HK-2 (cell line): Measurements from ENCODE around the gene CEP170B.
"Not testable (repeated sequence)": the region's sequence is repeated elsewhere in the genome, so short reads cannot be mapped to it uniquely, and the experiment has no call there.

ENCODE experiments used
- DNase-seq: peaks from one replicate; pipeline ENCODE4 v3.0.0-alpha.2; 2018; ENCODE audit not compliant: unreplicated experiment

Gene CEP170B

GRCh38 chr14:104844306-104845032, 20.6 kb upstream of the CEP170B start:
- no peak for DNase-seq

- DNase-seq, result no peak
These were observed 19.9 kb upstream of the CEP170B start for GRCh38 chr14:104845033-104845666.

- no peak for DNase-seq
These were observed 19.1 kb upstream of the CEP170B start for GRCh38 chr14:104845834-104846441.

- DNase-seq, result no peak
These were observed 12.8 kb upstream of the CEP170B start for GRCh38 chr14:104852280-104852663.

GRCh38 chr14:104855532-104856090, 9.5 kb upstream of the CEP170B start:
- DNase-seq, result no peak

GRCh38 chr14:104856157-104856868, 8.8 kb upstream of the CEP170B start:
- no peak for DNase-seq

GRCh38 chr14:104856869-104857860, 7.9 kb upstream of the CEP170B start:
- DNase-seq, result no peak

- not testable (repeated sequence) for DNase-seq
These were observed 7.1 kb upstream of the CEP170B start for GRCh38 chr14:104857931-104858330.

GRCh38 chr14:104858811-104859426, 6.1 kb upstream of the CEP170B start:
- no peak for DNase-seq

- DNase-seq, result no peak
These were observed 5.2 kb upstream of the CEP170B start for GRCh38 chr14:104859900-104860299.

GRCh38 chr14:104860414-104860813, 4.7 kb upstream of the CEP170B start:
- no peak for DNase-seq

GRCh38 chr14:104863131-104863862, 1.8 kb upstream of the CEP170B start:
- no peak for DNase-seq

- no peak for DNase-seq
These were observed 1.2 kb upstream of the CEP170B start for GRCh38 chr14:104863923-104864266.

GRCh38 chr14:104864267-104865080, 594 bp upstream of the CEP170B start:
- DNase-seq, result peak; percentile 59

GRCh38 chr14:104865631-104866441, 768 bp downstream of the CEP170B start:
- peak; percentile 79 for DNase-seq

- DNase-seq, result no peak
These were observed 1.6 kb downstream of the CEP170B start for GRCh38 chr14:104866451-104867370.
